ENCODE data around the gene CBY1.

GRCh38 chr22:38716271-38716670 lies 59.8 kb downstream of the CBY1 start:
- TF ChIP-seq CTCF (IDR thresholded peaks at IDR 0.05; ENCODE audit: extremely low read depth in 1 of 2, insufficient read depth in 1 of 2, low read depth in 1 of 2, low read length in 2 of 2) (no peak), JUN (IDR thresholded peaks at IDR 0.05; ENCODE audit: borderline replicate concordance, insufficient read depth, insufficient read length, low read depth) (no peak), POLR2AphosphoS5 (IDR thresholded peaks at IDR 0.05; ENCODE audit: insufficient read depth, low read depth, low read length) (no peak), MAX (IDR thresholded peaks at IDR 0.05; ENCODE audit: insufficient read depth, insufficient read length) (no peak), EZH2 (IDR thresholded peaks at IDR 0.05; ENCODE audit: borderline replicate concordance, low read depth, low read length, severe bottlenecking) (no peak), POLR2A (IDR thresholded peaks at IDR 0.05; ENCODE audit: low read depth, low read length) (no peak), MYC (IDR thresholded peaks at IDR 0.05; ENCODE audit: low read depth, low read length) (no peak), FOS (IDR thresholded peaks at IDR 0.05; ENCODE audit: borderline replicate concordance, insufficient read depth, low read length) (no peak)
